DMS53 (cell line): ENCODE results near the gene CDK2AP2.

Experiments used
- DNase-seq: peaks from one replicate; lab custom pipeline; 2025; lab: John Stamatoyannopoulos, UW

CDK2AP2 gene

DNA sequence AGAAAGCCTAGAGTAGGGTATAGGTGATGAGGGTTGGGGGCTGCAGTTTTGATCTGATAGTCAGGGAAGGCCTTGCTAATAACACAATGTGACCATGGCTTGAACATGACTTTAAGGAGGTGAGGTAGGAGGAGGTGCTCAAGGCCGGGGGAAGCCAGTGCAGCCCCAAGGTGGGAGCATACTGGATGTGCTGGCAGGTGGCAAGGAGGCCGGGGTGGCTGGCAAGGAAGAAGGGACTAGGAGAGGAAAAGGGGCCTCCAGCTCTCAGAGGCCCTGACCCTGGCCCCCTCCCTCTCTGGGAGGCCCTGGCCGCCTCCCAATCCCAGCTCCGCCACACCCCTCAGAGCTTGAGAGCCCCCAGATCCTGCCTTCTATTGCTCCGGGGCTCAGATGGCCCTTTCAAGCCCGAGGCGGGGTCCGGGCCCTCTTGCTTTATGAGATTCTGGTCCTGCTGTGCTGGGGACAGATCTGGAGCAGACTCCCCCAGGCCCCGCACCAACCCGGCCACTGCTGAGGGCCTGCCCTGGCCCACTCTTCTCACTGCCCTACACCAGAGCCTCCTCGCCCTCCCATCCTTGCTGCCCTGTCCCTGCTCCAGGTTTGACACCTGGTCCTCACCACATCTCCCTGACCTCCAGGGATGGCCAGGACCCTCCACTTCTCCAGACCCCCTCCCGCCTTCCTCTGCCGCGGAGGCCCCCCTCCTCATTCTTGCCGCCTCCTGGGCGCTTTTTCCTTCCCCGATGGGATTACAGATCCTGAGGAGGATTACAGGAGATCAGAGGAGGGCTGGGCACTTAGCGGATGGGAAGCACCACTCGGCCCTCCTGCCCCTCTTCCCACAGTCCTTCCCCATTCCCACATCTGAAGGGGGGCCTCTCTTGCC, 4.6 kb downstream of the CDK2AP2 start:
- DNase-seq = no peak

DNA sequence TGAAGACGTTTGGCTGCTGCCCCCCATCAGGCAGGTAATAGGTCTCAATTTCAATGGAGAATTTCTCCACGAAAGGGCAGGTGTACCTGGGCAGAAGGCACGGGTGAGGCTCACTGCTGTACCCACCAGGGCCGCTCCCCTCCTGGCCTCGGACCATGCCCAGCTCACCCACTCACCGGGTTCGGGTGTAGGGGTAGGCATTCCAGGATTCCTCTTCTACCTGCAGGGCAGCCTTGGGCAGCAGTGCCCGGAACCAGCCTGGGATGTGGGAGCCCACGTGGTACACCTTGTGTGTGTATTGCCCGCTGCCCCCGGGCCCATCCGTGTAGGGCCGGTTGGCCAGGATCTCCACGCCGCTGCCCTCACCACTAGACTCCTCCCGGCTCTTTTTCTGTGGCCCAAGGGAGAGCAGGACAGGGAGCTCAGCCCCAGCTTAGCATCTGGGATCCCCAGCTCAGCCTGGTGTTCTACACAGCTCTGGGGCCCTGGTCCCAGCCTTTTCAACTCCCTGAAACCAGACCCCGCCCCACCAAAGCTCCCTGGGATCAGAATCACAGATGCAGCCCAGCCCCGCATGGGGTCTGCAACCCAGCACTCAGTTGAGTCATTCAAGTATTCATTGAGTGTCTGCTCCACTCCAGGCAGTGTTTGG, 5.5 kb downstream of the CDK2AP2 start:
- no peak for DNase-seq

DNA sequence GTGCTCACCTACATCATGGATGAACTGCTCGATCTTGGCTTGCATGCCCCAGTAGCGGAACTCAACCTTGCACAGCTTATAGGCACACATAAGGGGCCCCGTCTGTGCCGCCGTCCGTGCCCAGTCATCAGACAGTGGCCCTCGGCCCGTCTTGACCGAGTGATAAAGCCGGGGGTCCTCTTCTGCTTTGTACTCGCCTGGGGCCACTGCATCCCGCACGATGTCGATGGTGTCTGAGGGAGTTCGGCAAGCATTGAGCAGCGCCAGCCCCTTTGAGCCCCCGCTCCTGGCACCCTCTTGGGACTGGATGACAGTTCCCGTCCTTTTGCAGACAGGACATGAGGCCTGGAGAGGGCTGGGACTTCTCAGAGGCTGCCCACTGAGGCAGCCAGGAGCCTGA, 6.1 kb downstream of the CDK2AP2 start:
- no peak for DNase-seq

DNA sequence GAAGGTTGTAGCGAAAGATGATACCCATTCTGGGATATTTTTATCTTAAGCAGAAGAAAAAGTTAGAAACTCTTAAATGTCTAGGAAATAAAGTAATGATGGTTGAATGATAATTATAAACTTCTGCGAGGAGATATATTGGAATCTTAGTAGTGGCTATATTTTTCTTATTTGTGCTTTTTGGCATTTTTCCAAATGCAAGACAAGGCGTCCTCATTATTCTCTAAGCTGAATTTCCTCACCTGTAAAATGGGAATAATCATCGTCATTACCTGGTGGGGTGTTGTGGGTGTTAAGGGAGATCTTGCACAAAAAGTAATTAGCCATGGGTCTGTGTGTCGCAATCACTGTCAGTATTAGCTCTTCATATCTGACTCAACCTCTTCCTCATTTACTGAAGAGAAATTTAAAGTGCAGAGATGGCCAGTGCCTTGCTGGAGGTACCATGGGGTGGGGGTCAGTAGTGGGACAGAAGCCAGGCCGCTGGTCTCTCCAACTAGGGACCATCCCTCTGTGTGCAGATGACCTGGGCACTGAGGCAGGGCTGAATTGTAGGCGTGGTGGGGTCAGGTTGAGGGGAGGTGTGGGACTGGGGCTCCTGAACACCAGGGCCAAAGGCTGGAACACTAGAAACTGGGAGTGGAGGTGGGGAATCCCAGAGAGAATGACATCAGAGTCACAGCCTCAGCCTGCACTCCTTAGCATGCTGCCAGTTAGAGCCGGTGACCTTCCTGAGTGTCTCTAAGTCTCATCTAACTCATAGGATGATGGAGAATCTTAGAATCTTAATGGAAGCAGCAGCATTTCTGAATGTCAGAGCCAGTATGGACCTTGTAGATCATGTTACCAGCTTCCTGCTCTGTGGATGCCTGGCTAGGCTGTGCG, 6.9 kb downstream of the CDK2AP2 start:
- DNase-seq = no peak

DNA sequence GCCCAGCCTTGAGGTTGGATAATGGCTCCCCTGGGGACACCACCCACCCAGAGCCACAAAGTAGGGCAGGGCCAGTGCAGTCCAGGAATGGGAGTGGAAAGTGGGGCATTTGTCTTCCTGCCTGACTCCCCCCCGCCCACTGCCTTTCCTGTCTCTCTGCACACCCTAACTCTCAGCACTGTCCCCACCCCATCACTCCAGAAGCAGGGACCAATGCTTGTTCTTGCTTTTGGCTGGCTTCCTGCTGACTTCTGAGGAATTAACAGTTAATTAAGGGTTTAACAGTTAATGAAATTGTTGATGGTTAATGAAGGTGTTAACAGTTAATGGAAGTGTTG, 7.5 kb downstream of the CDK2AP2 start:
- no peak for DNase-seq

DNA sequence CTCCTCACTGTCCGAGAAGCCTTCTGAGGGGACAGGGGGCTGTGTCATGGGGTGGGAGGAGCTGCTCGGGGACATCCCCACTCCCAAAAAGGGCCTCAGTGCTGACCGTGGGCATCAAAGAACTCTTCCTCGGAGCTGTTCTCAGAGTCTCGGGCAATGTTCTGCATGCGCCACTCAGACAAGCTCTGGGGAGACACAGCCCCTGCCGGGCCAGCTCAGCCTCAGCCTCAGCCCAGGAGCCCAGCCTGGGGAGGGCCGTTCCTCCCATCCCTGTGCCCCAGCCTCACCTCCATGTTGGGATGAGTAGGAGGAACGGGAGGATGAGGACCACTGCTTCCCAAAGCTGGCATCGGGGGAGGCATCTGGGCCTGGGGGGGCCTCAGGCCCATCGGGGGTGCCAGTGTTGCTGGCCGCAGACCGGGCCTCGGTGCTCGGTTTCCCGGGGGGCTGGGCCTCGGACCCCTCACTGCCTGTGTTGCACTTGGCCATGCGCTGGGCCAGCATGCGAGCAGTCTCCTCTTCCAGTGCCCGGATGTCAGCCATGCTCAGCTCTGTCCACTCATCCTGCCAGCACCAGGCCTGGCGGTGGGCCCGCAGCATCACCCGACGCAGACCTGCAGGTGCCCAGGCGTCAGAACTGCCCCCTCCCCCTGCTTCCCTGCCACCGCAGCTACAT, 8.0 kb downstream of the CDK2AP2 start:
- no peak for DNase-seq

DNA sequence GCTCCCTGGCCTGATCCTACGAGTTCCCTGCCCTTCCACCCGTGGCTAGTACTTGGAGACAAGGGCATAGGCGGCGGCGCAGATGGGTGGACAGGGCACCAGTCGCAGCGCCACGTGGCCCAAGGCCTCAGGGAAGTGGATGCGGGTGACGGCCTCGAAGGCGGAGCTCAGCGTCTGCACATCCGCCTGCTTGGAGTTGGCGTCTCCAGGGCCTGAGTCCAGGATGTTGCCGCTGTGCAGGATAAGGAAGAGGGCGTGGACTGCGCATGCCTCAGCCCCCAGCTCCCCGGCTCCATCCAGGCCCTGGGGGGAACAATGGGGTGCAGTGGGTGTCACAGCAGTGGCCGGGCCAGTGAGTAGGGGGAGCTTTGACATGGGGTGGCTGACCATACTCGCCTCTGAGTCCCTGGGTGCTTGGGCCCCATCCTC, 9.4 kb downstream of the CDK2AP2 start:
- no peak for DNase-seq

DNA sequence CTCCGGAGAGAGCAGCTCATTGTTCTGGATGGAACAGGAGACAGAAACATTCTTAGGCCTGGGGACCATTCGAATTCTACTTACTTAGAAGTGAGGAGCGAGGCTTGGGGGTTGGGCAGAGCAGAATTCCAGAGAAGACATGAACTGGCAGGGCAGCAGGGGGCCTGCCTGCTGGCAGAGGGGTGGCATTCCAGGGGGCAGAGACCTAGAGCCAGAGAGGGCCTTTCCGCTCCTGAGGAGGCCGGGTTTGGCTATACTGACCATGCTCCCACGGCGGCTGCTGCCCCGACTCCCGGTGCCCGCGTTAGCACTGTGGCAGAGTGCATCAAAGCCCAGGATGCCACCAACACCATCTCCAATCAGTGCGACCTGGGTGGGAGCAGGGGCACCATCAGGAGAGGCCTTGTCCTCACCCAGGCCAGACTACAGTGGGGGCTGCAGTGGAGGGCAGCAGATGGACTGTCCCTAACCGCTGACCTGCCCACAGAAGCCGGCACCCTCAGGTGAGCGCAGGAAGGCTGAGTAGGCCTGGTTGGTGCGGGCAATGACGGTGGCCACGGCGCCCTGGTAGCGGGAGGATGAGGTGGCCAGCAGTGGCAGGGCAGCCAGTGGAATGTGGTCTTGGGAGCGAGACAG, 10.2 kb downstream of the CDK2AP2 start:
- DNase-seq = no peak

DNA sequence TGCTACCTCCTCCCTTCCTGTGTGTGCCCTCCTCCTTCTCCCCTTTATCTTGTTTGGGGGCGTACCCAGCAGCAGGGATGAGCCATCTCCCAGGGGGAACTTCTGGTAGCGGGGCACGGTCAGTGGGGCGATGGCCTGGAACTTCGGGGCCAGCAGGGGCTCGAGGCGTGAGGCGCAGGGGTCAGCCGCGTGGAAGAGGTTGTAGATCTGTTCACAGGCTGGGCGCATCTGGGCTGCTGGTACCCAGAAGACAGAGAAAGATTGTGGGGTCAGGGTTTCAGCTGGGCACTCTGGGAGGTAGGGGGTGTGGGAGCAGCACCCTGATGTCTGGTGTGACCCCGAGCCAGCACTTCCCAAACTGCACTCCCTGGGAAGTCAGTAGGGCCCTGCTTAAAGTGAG, 11.8 kb downstream of the CDK2AP2 start:
- no peak for DNase-seq

DNA sequence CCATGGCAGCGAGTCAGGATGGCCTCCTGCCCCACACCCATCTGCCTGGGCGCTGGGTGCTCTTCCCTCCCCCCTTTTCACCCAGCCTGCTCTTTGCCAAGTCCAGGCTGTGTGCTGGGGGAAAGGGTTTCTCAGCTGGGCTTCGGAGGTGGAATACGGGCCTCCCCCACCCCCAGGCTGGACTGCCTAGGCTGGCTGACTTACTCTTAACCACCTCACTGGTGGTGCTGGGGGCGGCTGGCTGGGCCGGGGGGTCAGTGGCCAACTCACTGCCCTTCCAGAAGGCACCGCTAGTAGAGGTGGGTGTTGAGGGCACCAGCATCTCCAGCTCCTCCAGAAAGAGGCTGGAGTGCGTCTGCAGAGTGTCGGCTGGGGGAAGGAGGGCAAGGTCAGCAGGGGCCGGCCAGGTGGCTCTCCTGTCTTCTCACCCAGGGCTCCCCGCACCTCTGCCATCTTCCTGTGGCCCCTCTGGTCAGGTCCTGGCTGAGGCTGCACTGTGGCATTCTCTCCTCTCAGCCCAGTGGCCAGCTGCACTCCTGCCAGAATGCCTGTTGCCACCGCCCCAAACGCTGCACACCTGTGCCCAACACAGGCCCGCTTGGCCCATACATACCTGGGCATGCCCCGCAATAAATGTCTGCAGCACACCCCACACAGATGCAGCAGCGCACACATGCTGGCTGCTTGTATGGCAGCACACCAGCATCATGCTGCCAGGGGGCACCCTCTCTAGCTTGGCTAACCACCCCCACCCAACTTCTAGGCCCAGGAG, 12.5 kb downstream of the CDK2AP2 start:
- DNase-seq = no peak

DNA sequence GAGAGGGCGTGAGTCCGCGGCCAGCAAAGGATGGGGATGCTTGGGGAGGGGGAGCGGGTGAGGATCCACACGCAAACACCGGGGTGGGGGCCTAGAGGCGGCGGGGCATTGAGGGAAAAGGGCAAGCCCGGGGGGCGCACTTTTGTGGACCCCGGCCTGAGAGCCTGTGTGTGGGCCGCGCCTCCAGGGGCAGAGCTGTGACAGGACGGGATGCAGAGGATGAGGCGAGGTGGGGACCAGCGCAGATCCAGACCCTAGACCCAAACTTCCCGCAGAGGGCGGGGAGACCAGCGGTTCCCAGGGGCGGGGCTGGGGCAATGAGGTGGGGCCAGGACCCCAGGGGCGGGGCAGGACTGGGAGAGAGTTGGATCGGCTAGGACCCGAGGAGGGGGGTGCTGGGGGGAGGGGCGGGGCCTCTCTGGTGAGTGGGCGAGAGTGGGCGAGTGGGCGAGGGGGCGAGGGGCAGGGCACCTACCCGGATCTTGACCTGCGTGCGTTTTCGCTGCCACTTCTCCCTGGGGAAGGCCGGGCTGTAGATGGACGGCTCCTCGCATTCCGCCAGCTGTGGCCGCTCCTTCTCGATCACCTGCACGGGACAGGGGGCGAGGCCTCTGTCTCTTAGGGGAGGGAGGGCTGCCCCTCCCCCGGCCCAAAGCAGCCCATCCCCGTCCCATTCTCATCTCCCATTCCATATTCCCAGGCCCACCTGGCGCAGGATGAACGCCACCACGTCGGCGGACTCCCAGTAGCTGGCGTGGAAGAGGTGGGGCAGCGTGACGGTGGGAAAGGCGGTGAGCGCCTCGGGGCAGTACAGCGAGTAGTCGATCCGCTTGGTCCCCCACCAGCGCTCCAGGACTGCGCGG, 13.4 kb downstream of the CDK2AP2 start:
- DNase-seq = no peak

DNA sequence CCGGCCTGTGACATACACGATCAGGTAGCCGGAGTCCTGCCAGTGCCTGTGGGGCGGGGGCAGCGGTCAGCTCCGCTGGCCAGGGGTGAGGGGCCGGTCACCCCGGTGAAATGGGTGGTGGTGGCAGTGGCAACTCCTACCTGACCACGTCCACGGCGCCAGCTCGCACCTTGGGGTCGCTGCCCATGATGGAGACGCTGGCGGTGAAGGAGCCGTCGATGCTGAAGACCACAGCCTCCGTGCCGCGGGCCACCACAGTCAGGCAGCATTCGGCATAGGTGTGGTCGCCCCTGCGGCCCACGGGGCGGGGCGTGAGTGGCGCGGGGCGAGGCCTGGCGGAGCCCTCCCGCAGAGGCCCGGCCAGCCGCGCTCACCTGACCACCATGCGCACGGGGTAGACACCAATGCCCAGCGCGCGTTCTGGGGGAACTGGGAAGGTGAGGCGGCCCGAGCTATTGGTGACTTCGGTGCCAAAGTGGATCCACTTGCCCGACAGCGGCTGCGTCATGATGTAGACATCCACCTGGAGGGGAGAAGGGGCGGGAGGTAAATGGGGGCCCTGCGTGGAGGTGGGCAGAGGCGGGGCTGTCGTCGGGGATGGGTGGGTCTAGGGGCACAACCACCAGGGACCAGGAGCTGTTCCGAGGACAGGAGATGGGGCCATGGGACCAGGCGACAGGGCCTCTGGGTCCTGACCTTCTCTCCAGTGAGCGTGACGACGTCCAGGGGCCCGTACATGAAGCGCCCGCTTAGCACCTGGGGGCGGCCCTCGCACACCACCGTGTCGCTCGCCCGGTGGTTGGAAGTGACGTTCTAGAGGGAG, 14.2 kb downstream of the CDK2AP2 start:
- DNase-seq = no peak

DNA sequence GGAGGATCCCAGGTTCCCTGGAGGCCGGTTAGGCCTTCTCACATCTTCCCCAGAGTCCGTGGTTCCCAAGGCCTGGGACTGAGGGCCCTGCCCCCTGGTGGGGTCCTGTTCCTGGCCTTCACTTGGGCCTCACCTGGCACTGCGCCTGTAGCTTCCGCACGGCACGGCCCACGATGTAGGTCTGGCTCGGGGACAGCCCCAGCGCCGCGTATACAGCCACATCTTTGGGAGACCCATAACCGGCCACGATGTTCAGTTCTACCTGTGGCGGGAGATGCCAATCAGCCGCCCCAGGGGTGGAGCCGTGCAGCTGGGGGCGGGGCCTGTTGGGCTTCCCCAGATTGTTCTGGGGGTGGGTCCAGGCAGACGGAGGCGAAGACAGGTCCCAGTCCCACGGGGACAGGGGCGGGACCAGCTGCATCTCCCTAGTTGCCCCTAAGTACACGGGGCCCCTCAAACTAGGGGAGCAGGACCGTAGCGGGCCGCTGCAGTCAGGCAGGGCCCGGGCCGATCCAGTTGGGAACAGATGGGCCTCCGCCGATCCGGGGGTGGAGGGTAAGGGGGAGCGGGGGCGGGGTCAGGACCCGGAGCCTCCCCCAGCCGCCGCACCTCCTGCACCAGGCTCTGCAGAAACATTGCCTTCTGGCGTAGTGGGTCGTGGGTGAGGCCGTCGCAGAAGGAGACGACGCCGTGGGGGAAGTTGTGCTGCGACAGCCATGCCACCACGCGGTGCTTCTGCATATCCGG, 15.0 kb downstream of the CDK2AP2 start:
- no peak for DNase-seq

DNA sequence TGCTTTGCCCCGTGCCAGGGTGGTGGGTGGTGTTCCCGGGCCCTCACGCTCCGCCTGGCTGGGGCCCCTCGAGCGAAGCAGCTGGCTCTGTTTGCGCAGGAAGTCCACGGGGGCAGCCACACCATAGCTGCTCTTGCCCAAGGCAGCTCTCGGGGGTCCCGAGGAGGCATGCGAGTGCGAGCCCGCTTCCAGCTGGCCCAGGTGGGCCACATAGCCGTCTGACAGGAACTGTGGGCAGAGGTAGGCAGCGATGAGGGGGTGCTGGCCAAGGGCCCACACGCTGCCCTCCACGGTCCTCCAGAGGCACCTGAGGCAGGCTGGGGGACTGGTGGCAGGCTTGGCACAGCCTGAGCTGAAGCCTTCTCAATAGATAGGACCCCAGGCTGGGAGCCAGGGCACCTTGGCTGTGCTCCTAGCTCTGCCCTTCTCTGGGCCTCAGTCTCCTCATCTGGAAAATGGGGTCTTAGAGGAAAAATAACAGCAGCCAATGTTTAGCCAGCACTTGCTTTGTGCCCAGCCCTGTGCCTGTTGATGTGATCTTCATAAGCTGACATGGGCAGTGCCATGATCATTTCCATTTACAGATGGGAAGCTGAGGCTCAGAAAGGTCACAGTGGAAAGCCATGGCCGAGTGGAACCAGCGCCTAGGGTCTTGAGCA, 15.8 kb downstream of the CDK2AP2 start:
- no peak for DNase-seq

DNA sequence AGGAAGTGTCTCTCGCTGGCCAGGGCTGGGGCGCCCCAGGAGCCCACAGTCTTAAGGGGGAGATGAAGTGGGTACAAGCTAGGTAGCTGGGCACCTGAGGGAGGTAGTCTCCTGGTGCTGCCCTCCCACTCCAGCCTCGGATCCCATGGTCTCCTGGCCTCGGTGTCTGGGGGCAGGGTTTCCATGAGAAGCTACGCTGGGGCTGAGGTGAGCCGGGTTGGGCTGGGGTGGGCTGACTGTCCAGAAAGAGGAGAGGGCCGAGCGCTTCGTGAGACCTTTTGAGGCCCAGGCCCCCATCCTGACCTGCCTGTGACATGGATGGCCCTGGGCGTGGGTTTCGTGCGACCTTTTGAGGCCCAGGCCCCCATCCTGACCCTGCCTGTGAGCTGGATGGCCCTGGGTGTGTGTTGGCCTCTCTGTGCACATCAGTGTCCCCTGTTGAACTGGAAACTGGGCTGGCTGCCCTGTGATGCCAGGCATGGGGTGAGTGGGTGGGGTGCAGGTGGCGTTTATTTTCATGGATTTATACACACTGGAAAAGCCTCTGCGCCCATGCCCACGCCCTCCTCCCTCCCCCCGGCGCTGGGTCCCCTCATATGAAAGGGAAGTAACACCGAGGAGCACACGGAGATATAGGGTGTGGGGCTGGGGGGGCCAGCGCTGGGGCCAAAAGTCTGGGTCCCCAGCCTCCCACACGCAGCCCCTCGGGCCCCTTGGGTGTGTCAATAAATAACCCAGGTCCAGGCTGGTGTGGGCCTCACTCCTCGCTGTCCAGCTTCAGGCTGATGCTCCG, 16.5 kb downstream of the CDK2AP2 start:
- no peak for DNase-seq

DNA sequence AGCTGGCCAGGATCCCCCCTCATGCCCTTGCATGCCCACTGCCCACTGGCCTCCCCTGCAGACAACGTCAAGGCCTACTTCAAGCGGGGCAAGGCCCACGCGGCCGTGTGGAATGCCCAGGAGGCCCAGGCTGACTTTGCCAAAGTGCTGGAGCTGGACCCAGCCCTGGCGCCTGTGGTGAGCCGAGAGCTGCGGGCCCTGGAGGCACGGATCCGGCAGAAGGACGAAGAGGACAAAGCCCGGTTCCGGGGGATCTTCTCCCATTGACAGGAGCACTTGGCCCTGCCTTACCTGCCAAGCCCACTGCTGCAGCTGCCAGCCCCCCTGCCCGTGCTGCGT, 17.3 kb downstream of the CDK2AP2 start:
- DNase-seq = no peak
